Spleen (tissue), 11 donors: ENCODE results near the gene TMEM202. TPM values are rescaled to one million over a fixed set of nuclear protein-coding genes. Genes with fewer than 3 reads are reported as not detected.

ENCODE experiments used
- DNase-seq: peaks from one replicate; pipeline ENCODE4 v3.0.0-alpha.2; 2020
- H3K27ac ChIP-seq, 8 donors: fragments of 200-600 bp; sonication (generic) in 7 of 8; 1 replicate in 4 of 8; 2 replicates in 4 of 8; pipeline versions ENCODE4 v1.5.0 to v1.8.0; 2016 to 2021; ENCODE audit warnings: inconsistent platforms in 4 of 8, mild to moderate bottlenecking in 4 of 8, moderate library complexity in 1 of 8
- H3K27me3 ChIP-seq, 7 donors: fragments of 200-600 bp; sonication (generic) in 6 of 7; replicated peaks in 1 of 7; 1 replicate in 4 of 7; 2 replicates in 3 of 7; pipeline versions ENCODE4 v1.5.0 to v1.8.0; 2016 to 2021; ENCODE audit warnings: inconsistent platforms in 3 of 7, mild to moderate bottlenecking in 1 of 7
- H3K36me3 ChIP-seq, 6 donors: fragments of 200-600 bp; sonication (generic) in 5 of 6; 1 replicate in 4 of 6; 2 replicates in 2 of 6; pipeline versions ENCODE4 v1.5.0 to v1.8.0; 2016 to 2021; ENCODE audit warnings: inconsistent platforms in 2 of 6
- H3K4me1 ChIP-seq, 6 donors: fragments of 200-600 bp; sonication (generic) in 5 of 6; 1 replicate in 3 of 6; 2 replicates in 3 of 6; pipeline versions ENCODE4 v1.5.0 to v1.8.0; 2016 to 2021; ENCODE audit warnings: inconsistent platforms in 3 of 6
- H3K4me3 ChIP-seq, 8 donors: fragments of 200-600 bp; sonication (generic) in 7 of 8; 1 replicate in 4 of 8; 2 replicates in 4 of 8; pipeline versions ENCODE4 v1.5.0 to v1.8.0; 2016 to 2021; ENCODE audit warnings: inconsistent platforms in 4 of 8, mild to moderate bottlenecking in 4 of 8, moderate library complexity in 2 of 8
- H3K9me3 ChIP-seq, 8 donors: fragments of 200-600 bp; sonication (generic) in 7 of 8; 1 replicate in 4 of 8; 2 replicates in 4 of 8; pipeline versions ENCODE4 v1.5.0 to v1.8.0; 2016 to 2021; ENCODE audit warnings: inconsistent platforms in 4 of 8
- POLR2A ChIP-seq, 3 donors: fragments of 450-650 bp; IDR thresholded peaks; one replicate each; pipeline ENCODE4 v1.5.1; 2017; ENCODE audit warnings: antibody characterized with exemption in 3 of 3, mild to moderate bottlenecking in 1 of 3
- POLR2AphosphoS5 ChIP-seq, 3 donors: sonication (generic); formaldehyde crosslinking; IDR thresholded peaks; one replicate each; pipeline ENCODE4 v1.5.1; 2017; ENCODE audit warnings: antibody characterized with exemption in 3 of 3
- WGBS, 5 donors: extraction: QIAGEN DNeasy Blood & Tissue Kit in 3 of 5; methylation state at CpG; one replicate each; pipeline versions ENCODE4 v1.1.5 to v1.1.7; 2013 to 2018; 5-methylcytosine and 5-hydroxymethylcytosine counted together
- intact Hi-C: fragments of 100-400 bp; cut with DNase I; formaldehyde crosslinking; loops from one replicate; pipeline ENCODE4 v1.15.0; 2023; ENCODE audit warnings: low total_unique reads
- polyA plus RNA-seq, 3 donors: library from polyadenylated mRNA; stranded (reverse); fragments of 200-250 nt; gene quantifications; one replicate each; pipeline ENCODE4 v1.2.1, GENCODE V29; 2013
- total RNA-seq, 7 donors: library from RNA; depleted of rRNA in 3 of 7; stranded (reverse); fragments of >200 nt in 3 of 7; fragmentation: NEBNext Ultra II Directional in 4 of 7; extraction: Animal tissue kit (Norgen Biotek cat#: 25700) in 4 of 7; gene quantifications; one replicate each; pipeline versions ENCODE4 v1.1.0 to v1.2.1, GENCODE V29; 2016 to 2021
- TF ChIP-seq, protein P1 (sequence below), 11 experiments: fragments of 200-600 bp in 7 of 11; fragments of 450-650 bp in 4 of 11; sonication (generic) in 4 of 11; IDR thresholded peaks in 8 of 11; conservative IDR thresholded peaks in 3 of 11; 1 replicate in 7 of 11; 2 replicates in 4 of 11; pipeline versions ENCODE4 v1.4.0 to v1.8.0; 2016 to 2021; ENCODE audit warnings: antibody characterized with exemption in 11 of 11, inconsistent platforms in 4 of 11, mild to moderate bottlenecking in 1 of 11
- donor health status: healthy with polysubstance abuse.
- donor health status: DM: no; HTN: no; CAD: no; lungs with moderate emphysema.
- donor health status: DM: no; HTN: no; CAD: no.
- donor health status: Bipolar disorder and iron deficiency.
- donor health status: healthy.
- donor health status: DM: no; HTN: no; CAD: no.
- donor health status: DM: yes; HTN: yes; CAD: no.

TMEM202 gene
- total and polyA plus RNA-seq, 10 donors, result not detected

DNA sequence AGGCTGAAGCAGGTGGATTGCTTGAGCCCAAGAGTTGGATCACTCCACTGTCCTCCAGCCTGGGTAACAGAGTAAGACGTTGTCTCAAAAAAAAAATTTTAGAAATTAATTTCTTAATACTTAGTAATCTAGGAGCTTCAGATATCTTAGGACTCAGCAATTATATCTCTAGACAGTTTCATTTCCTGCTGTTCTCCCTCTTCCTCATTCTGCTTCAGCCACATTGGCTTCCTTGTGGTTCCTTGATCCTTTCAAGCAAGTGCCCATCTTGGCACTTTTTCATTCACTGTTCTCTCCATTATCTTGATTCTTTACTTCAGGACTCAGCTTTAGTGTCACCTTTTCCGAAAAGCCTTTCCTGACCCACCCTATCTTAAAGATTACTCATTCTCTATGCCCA, 22.5 kb downstream of the TMEM202 start:
- intact Hi-C loops, result no loop called here
- Histone ChIP-seq H3K9me3 (peaks cover 0 to 23% (median 11%) of the 10 kb centered on the region in 8 donors), H3K27me3 (no peaks in the 10 kb centered on the region), H3K4me3 (no peak overlapping the region), H3K36me3 (no peaks in the 10 kb centered on the region), H3K4me1 (no peaks in the 10 kb centered on the region), H3K27ac (no peak overlapping the region)
- no peak for DNase-seq
- TF ChIP-seq POLR2AphosphoS5 (IDR thresholded peaks at IDR 0.05), result no peak
- TF ChIP-seq, protein P1, sequence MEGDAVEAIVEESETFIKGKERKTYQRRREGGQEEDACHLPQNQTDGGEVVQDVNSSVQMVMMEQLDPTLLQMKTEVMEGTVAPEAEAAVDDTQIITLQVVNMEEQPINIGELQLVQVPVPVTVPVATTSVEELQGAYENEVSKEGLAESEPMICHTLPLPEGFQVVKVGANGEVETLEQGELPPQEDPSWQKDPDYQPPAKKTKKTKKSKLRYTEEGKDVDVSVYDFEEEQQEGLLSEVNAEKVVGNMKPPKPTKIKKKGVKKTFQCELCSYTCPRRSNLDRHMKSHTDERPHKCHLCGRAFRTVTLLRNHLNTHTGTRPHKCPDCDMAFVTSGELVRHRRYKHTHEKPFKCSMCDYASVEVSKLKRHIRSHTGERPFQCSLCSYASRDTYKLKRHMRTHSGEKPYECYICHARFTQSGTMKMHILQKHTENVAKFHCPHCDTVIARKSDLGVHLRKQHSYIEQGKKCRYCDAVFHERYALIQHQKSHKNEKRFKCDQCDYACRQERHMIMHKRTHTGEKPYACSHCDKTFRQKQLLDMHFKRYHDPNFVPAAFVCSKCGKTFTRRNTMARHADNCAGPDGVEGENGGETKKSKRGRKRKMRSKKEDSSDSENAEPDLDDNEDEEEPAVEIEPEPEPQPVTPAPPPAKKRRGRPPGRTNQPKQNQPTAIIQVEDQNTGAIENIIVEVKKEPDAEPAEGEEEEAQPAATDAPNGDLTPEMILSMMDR (IDR thresholded peaks at IDR 0.05 in 8 of 11, conservative IDR thresholded peaks at IDR 0.05 in 3 of 11), result no peak
- no peak for TF ChIP-seq POLR2A (IDR thresholded peaks at IDR 0.05)
- 32 to 64% (median 43%) methylated on average over 2 of the region's 2 CpGs for WGBS, 5 donors

- Histone ChIP-seq H3K4me1 (no peaks in the 10 kb centered on the region), H3K27me3 (no peaks in the 10 kb centered on the region), H3K36me3 (no peaks in the 10 kb centered on the region), H3K4me3 (no peak overlapping the region), H3K9me3 (peaks cover 8 to 32% (median 19%) of the 10 kb centered on the region in 8 donors), H3K27ac (no peak overlapping the region)
- DNase-seq, result no peak
- WGBS, 5 donors, result 65 to 79% (median 77%) methylated on average over 1 of the region's 1 CpG
- TF ChIP-seq POLR2A (IDR thresholded peaks at IDR 0.05) (no peak), POLR2AphosphoS5 (IDR thresholded peaks at IDR 0.05) (no peak)
- TF ChIP-seq, protein P1 (IDR thresholded peaks at IDR 0.05 in 8 of 11, conservative IDR thresholded peaks at IDR 0.05 in 3 of 11), result no peak
- intact Hi-C loops, result no loop called here
Measured at GRCh38 chr15:72421484-72421883, 23.4 kb downstream of the TMEM202 start.

DNA sequence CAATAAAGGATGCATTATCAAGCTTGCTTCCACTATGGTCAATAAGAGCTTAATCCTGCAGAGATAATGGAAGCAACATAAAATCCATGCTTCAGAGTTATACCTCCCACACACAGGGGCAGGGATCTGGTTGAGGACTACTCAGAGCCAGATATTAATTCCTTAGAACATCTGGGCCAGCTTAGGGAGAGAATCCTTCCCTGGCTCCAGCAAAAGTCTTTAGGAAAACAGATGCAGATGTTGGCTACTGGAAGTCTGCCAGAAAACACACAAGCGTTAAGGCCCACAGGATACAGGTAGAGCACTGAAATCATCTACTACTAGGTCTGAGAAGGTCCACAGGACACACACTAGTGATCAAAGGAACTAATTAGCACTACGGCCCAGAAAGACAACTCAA, 25.2 kb downstream of the TMEM202 start:
- Histone ChIP-seq H3K27ac (no peak overlapping the region), H3K4me3 (no peak overlapping the region), H3K36me3 (no peaks in the 10 kb centered on the region), H3K4me1 (no peaks in the 10 kb centered on the region), H3K9me3 (peaks cover 8 to 50% (median 35%) of the 10 kb centered on the region in 8 donors), H3K27me3 (no peaks in the 10 kb centered on the region)
- intact Hi-C loops, result no loop called here
- no peak for DNase-seq
- TF ChIP-seq, protein P1 (IDR thresholded peaks at IDR 0.05 in 8 of 11, conservative IDR thresholded peaks at IDR 0.05 in 3 of 11), result no peak
- no peak for TF ChIP-seq POLR2AphosphoS5 (IDR thresholded peaks at IDR 0.05)
- TF ChIP-seq POLR2A (IDR thresholded peaks at IDR 0.05), result no peak
- WGBS, 5 donors, result 76 to 95% (median 86%) methylated on average over 2 of the region's 2 CpGs

DNA sequence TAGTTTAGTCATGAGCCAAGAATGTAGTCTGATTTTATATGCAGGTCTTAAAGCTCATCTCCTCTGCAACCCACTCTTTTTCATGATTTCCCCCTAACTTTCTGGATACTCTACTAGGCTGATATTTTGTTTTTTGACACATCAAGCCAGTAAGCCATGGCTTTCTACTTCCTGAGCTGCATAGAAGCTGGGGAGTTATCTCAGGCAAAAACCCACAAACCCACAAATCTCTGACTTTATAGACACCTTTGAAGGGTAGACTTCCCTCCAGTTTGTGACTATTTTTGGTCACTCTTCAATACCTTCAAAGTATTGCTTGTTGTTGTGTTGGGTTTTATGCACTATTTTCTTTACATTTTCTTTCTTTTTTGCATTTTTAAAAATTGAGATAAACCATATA, 28.6 kb downstream of the TMEM202 start:
- TF ChIP-seq, protein P1 (IDR thresholded peaks at IDR 0.05 in 8 of 11, conservative IDR thresholded peaks at IDR 0.05 in 3 of 11), result no peak
- TF ChIP-seq POLR2AphosphoS5 (IDR thresholded peaks at IDR 0.05) (no peak), POLR2A (IDR thresholded peaks at IDR 0.05) (no peak)
- Histone ChIP-seq H3K9me3 (peaks cover 8 to 43% (median 35%) of the 10 kb centered on the region in 8 donors), H3K27ac (no peak overlapping the region), H3K4me1 (no peaks in the 10 kb centered on the region), H3K36me3 (no peaks in the 10 kb centered on the region), H3K4me3 (no peak overlapping the region), H3K27me3 (no peaks in the 10 kb centered on the region)
- no peak for DNase-seq
- intact Hi-C loops, result no loop called here
